ENCODE measurements around the gene GPR39. TPM values are rescaled to one million over a fixed set of nuclear protein-coding genes. Genes with fewer than 3 reads are reported as not detected.

Gene GPR39
- total RNA-seq, 1 experiment from 2014 or later: 8.1 TPM

DNA sequence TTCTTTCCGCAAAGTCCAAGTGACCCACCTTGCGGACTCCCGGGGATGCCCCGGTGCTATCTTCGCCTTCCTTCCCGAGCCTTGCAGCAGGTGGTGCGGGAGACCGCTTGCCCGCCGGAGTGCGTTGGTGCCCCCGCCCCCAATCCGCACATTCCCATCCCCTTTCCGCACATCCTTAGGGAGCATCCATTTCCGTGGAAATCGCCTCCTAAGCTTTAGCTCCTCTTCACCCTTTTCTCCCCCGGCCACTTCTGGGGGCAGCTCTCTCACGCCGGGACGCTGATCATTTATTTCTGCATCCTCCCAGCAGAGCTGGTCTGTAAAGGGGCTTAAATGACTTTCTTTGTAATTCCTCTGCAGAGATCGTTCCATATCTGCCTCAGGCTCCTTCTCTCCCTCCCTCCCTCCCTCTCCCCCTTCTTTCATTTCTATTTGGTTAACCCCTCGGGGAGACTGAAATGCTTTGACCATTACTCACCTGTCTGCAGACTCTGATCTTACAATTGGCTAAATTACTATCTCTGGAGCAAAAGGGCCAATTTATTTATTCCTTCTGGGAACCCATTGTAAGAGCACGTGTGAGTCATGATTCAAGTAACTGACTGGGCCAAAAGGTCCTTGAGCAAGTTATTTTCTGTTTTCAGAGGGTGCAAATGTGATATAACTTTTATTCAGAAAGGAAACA is 254.7 kb downstream of the GPR39 start:
- DNase-seq (ENCODE audit: low read depth): peak; percentile 86

GRCh38 chr2:132676999-132677398 is 260.4 kb downstream of the GPR39 start:
- no peak for DNase-seq (ENCODE audit: low read depth)

GRCh38 chr2:132677661-132678060 is 261.1 kb downstream of the GPR39 start:
- peak; percentile 34 for DNase-seq (ENCODE audit: low read depth)

GRCh38 chr2:132678483-132678882 is 261.9 kb downstream of the GPR39 start:
- DNase-seq (ENCODE audit: low read depth): peak; percentile 13

DNA sequence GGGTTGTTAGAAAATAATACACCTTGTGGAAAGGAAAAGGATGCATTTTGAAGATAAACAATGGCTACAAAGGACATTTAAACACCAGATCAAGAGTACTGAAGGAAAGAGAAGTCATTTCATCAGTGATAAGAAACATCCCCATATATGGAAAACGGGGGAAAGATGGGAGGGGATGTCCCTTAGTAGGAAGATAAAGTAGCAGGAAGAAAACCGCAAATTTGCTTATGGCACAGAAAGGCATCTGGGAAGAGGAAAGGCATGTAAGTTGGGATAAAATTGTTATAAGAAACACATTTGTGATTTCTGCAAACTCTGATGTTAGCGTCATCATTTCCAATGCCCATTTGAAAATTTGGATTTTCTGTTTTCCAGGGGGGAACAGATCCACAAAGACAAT is 263.9 kb downstream of the GPR39 start:
- DNase-seq (ENCODE audit: low read depth): no peak

GRCh38 chr2:132681766-132682165 is 265.2 kb downstream of the GPR39 start:
- DNase-seq (ENCODE audit: low read depth): no peak

GRCh38 chr2:132690664-132691303 is 274.2 kb downstream of the GPR39 start:
- DNase-seq (ENCODE audit: low read depth): no peak

GRCh38 chr2:132691556-132691955 is 275.0 kb downstream of the GPR39 start:
- no peak for DNase-seq (ENCODE audit: low read depth)

DNA sequence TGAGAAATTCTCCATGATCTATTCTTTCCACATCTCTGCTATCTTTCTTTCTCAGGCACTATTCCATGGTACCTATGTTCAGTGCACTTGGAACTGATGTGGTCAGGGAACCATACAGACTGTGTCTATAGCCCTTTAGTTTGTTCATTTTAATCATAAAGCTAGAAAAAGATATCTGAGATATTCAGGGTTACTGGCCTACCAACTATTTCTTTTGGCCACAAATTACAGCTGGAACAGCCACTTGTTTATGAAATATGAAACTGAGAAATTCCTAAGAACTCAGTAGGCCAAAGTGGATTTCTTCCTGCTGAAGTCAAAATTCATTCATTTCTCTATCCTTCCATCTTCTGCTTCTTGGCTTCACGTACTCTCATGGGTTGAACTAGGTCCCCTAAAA is 276.2 kb downstream of the GPR39 start:
- no peak for DNase-seq (ENCODE audit: low read depth)

Measured in Daoy (cell line).